ENCODE data around the gene GPR25. TPM values are rescaled to one million over a fixed set of nuclear protein-coding genes. Genes with fewer than 3 reads are reported as not detected.

Gene GPR25
- total and polyA plus RNA-seq, 10 of the 15 experiments (the other 5 are each of a cell fraction or from before 2014, with no cell fraction given) = not detected

DNA sequence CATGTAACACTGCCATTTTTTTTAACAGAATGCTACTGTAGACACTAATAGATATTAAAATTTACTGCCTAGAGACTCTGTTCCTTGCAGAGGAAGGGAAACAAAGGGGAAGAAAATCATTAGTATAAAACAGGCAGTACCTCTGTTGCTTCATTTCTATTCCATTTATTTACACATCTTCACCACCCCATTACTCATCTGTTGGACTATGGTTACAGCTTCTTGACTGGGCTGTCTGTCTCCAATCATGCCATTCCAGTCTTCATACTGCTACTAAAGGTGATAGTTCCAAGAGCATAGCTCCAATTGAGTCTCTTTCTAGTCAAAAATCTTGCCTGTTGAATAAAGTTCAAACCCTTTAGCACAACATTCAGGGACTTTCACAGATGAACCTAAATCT is 22.2 kb upstream of the GPR25 start (continued):
- TF ChIP-seq, protein P1, sequence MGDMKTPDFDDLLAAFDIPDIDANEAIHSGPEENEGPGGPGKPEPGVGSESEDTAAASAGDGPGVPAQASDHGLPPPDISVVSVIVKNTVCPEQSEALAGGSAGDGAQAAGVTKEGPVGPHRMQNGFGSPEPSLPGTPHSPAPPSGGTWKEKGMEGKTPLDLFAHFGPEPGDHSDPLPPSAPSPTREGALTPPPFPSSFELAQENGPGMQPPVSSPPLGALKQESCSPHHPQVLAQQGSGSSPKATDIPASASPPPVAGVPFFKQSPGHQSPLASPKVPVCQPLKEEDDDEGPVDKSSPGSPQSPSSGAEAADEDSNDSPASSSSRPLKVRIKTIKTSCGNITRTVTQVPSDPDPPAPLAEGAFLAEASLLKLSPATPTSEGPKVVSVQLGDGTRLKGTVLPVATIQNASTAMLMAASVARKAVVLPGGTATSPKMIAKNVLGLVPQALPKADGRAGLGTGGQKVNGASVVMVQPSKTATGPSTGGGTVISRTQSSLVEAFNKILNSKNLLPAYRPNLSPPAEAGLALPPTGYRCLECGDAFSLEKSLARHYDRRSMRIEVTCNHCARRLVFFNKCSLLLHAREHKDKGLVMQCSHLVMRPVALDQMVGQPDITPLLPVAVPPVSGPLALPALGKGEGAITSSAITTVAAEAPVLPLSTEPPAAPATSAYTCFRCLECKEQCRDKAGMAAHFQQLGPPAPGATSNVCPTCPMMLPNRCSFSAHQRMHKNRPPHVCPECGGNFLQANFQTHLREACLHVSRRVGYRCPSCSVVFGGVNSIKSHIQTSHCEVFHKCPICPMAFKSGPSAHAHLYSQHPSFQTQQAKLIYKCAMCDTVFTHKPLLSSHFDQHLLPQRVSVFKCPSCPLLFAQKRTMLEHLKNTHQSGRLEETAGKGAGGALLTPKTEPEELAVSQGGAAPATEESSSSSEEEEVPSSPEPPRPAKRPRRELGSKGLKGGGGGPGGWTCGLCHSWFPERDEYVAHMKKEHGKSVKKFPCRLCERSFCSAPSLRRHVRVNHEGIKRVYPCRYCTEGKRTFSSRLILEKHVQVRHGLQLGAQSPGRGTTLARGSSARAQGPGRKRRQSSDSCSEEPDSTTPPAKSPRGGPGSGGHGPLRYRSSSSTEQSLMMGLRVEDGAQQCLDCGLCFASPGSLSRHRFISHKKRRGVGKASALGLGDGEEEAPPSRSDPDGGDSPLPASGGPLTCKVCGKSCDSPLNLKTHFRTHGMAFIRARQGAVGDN (IDR thresholded peaks at IDR 0.05) = no peak
- TF ChIP-seq CTCF (IDR thresholded peaks at IDR 0.05 in 2 of 3, conservative IDR thresholded peaks at IDR 0.05 in 1 of 3; ENCODE audit: control insufficient read depth in 2 of 3, extremely low read depth in 1 of 3, insufficient read depth in 1 of 3, low read depth in 3 of 3, low read length in 3 of 3) = no peak
- TF ChIP-seq ZNF622 (IDR thresholded peaks at IDR 0.05) = no peak
- no peak for TF ChIP-seq NFYA (IDR thresholded peaks at IDR 0.05; ENCODE audit: borderline replicate concordance, low read depth, low read length)
- TF ChIP-seq NFXL1 (IDR thresholded peaks at IDR 0.05; ENCODE audit: borderline replicate concordance) = no peak
- TF ChIP-seq, protein P2, sequence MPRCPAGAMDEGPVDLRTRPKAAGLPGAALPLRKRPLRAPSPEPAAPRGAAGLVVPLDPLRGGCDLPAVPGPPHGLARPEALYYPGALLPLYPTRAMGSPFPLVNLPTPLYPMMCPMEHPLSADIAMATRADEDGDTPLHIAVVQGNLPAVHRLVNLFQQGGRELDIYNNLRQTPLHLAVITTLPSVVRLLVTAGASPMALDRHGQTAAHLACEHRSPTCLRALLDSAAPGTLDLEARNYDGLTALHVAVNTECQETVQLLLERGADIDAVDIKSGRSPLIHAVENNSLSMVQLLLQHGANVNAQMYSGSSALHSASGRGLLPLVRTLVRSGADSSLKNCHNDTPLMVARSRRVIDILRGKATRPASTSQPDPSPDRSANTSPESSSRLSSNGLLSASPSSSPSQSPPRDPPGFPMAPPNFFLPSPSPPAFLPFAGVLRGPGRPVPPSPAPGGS (IDR thresholded peaks at IDR 0.05; ENCODE audit: borderline replicate concordance, insufficient read depth, low read depth, low read length, poor library complexity, severe bottlenecking) = no peak
- TF ChIP-seq HDAC6 (IDR thresholded peaks at IDR 0.05; ENCODE audit: unreplicated experiment) = no peak
